HepG2 (cell line): ENCODE data around the gene GNAT3. TPM values are rescaled to one million over a fixed set of nuclear protein-coding genes. Genes with fewer than 3 reads are reported as not detected.

Experiments used
- ATAC-seq: fragments of 200-7000 bp; cut with Tn5 transposase; 3 replicates; pipeline ENCODE4 v1.9.1; 2020; ENCODE audit warnings: mild to moderate bottlenecking, moderate library complexity
- BruUV-seq: library from RNA; stranded (reverse); fragments of 400-500 nt; replicated peaks from 2 replicates; lab custom pipeline; 2021; lab: Mats Ljungman, UMichigan
- CTCF ChIA-PET: fragments of 300-600 bp; formaldehyde crosslinking; extraction: SDS; loops from one replicate; lab custom pipeline; 2021; ENCODE audit warnings: low total read pairs, inconsistent platforms, low intra/inter-chr PET ratio; lab: Yijun Ruan, JAX
- POLR2A ChIA-PET: fragments of 350-600 bp; sonication (Branson Sonifier 250); formaldehyde crosslinking; loops from one replicate; lab custom pipeline; 2020; ENCODE audit warnings: antibody characterized with exemption, inconsistent platforms; lab: Yijun Ruan, JAX
- DNase-seq: peaks from one replicate; pipeline ENCODE4 v3.0.0-alpha.2; 2015; ENCODE audit warnings: low spot score
- FAIRE-seq: peaks from 3 replicates; lab custom pipeline; 2011; peaks lifted over from hg19 to GRCh38; lab: Jason Lieb, UNC
- H2AFZ ChIP-seq: one replicate; pipeline ENCODE4 v1.6.1; 2011; ENCODE audit warnings: low read length, inconsistent platforms
- H3K27ac ChIP-seq: fragments of 300-600 bp; 3 replicates; pipeline ENCODE4 v1.8.0; 2011; ENCODE audit warnings: mixed run types, mild to moderate bottlenecking, mixed read lengths, low read length, inconsistent platforms; ENCODE audit not compliant: insufficient read depth; ENCODE audit errors: extremely low read length
- H3K27me3 ChIP-seq, 2 experiments: fragments of 200-600 bp in 1 of 2; 2 replicates in 1 of 2; 3 replicates in 1 of 2; pipeline versions ENCODE4 v1.6.0 to v1.8.0; 2011; ENCODE audit warnings: low read length in 2 of 2, mild to moderate bottlenecking in 2 of 2, moderate library complexity in 2 of 2, inconsistent platforms in 1 of 2; ENCODE audit not compliant: insufficient read depth in 2 of 2, control insufficient read depth in 1 of 2
- H3K36me3 ChIP-seq, 2 experiments: fragments of 200-600 bp in 1 of 2; replicated peaks in 1 of 2; 2 replicates in 1 of 2; 3 replicates in 1 of 2; pipeline versions ENCODE4 v1.5.1 to v1.8.0; 2011; ENCODE audit warnings: low read length in 2 of 2, inconsistent platforms in 1 of 2; ENCODE audit not compliant: insufficient read depth in 2 of 2, control insufficient read depth in 1 of 2
- H3K4me1 ChIP-seq: 2 replicates; pipeline ENCODE4 v1.5.1; 2012; ENCODE audit warnings: low read length, inconsistent platforms; ENCODE audit not compliant: insufficient read depth
- H3K4me2 ChIP-seq: 2 replicates; pipeline ENCODE4 v1.6.0; 2011; ENCODE audit warnings: low read depth, low read length, inconsistent platforms
- H3K4me3 ChIP-seq, 3 experiments: fragments of 200-600 bp in 1 of 3; sonication (generic), shearing (Covaris generic) in 1 of 3; replicated peaks in 1 of 3; 2 replicates each; pipeline ENCODE4 v1.5.1; 2011 to 2016; ENCODE audit warnings: low read length in 3 of 3, inconsistent platforms in 2 of 3, low read depth in 2 of 3, mild to moderate bottlenecking in 2 of 3, control low read depth in 1 of 3, mixed read lengths in 1 of 3; ENCODE audit not compliant: insufficient read depth in 1 of 3
- H3K79me2 ChIP-seq: one replicate; pipeline ENCODE4 v1.6.1; 2011; ENCODE audit warnings: low read length, inconsistent platforms; ENCODE audit not compliant: insufficient read depth
- H3K9ac ChIP-seq: 2 replicates; pipeline ENCODE4 v1.6.0; 2011; ENCODE audit warnings: mild to moderate bottlenecking, low read depth, low read length, inconsistent platforms; ENCODE audit not compliant: insufficient read depth
- H3K9me3 ChIP-seq: 2 replicates; pipeline ENCODE4 v1.5.1; 2012; ENCODE audit warnings: mild to moderate bottlenecking, low read length
- H4K20me1 ChIP-seq: 2 replicates; pipeline ENCODE4 v1.6.0; 2011; ENCODE audit warnings: inconsistent platforms, mild to moderate bottlenecking, low read length, moderate library complexity; ENCODE audit not compliant: insufficient read depth
- ELF3 ChIP-seq: IDR thresholded peaks from 2 replicates; pipeline ENCODE4 v1.6.1; 2016; ENCODE audit warnings: missing genetic modification reagents, missing compliant biosample characterization
- ELF4 ChIP-seq: sonication (generic); formaldehyde crosslinking; IDR thresholded peaks from 2 replicates; pipeline ENCODE4 v1.5.0; 2020; ENCODE audit warnings: missing genetic modification reagents, mild to moderate bottlenecking, moderate library complexity, borderline replicate concordance
- GTF2F1 ChIP-seq: fragments of 150-350 bp; IDR thresholded peaks from 2 replicates; pipeline ENCODE4 v1.6.1; 2014; ENCODE audit warnings: low read length
- LCORL ChIP-seq, 2 experiments: fragments of 450-650 bp in 1 of 2; sonication (generic) in 1 of 2; formaldehyde crosslinking in 1 of 2; IDR thresholded peaks; 2 replicates each; pipeline versions ENCODE4 v1.5.0 to v1.6.1; 2017 to 2020; ENCODE audit warnings: antibody characterized with exemption in 1 of 2, missing genetic modification reagents in 1 of 2
- NBN ChIP-seq: fragments of 450-650 bp; conservative IDR thresholded peaks from 2 replicates; pipeline ENCODE4 v1.6.1; 2017
- PRPF4 ChIP-seq: fragments of 200-400 bp; formaldehyde crosslinking; IDR thresholded peaks from 2 replicates; pipeline ENCODE4 v1.6.1; 2016; ENCODE audit warnings: low read length, low read depth; ENCODE audit not compliant: poor library complexity, severe bottlenecking
- RBM22 ChIP-seq: fragments of 200-400 bp; formaldehyde crosslinking; optimal IDR thresholded peaks from 2 replicates; pipeline ENCODE3; 2017; ENCODE audit warnings: mild to moderate bottlenecking, low read length, moderate library complexity
- TAF15 ChIP-seq: fragments of 200-400 bp; formaldehyde crosslinking; IDR thresholded peaks from one replicate; pipeline ENCODE4 v1.6.1; 2018; ENCODE audit warnings: mild to moderate bottlenecking, low read depth, low read length; ENCODE audit not compliant: poor library complexity, severe bottlenecking
- ZNF101 ChIP-seq: sonication (generic); formaldehyde crosslinking; IDR thresholded peaks from 2 replicates; pipeline ENCODE4 v1.4.0; 2020; ENCODE audit warnings: mild to moderate bottlenecking, low read depth, missing genetic modification reagents, borderline replicate concordance
- ZNF552 ChIP-seq: sonication (generic); formaldehyde crosslinking; IDR thresholded peaks from 2 replicates; pipeline ENCODE4 v1.9.0; 2022; ENCODE audit warnings: missing genetic modification reagents, mild to moderate bottlenecking, borderline replicate concordance
- ZNF713 ChIP-seq: sonication (generic); formaldehyde crosslinking; IDR thresholded peaks from 2 replicates; pipeline ENCODE4 v1.4.0; 2020; ENCODE audit warnings: mild to moderate bottlenecking, missing genetic modification reagents
- WGBS: methylation state at CpG from one replicate; pipeline ENCODE4 v1.1.6; 2017; ENCODE audit warnings: low lambda C conversion rate; 5-methylcytosine and 5-hydroxymethylcytosine counted together
- in situ Hi-C: cut with HindIII; loops from 2 replicates; pipeline ENCODE4 v1.10.0; 2017; ENCODE audit warnings: low pct_unique_long_range_greater_than_20kb; ENCODE audit not compliant: extremely low pct_ligation_motif_present
- intact Hi-C: fragments of 100-400 bp; cut with micrococcal nuclease; formaldehyde crosslinking; loops from one replicate; pipeline ENCODE4 v1.10.0; 2022; ENCODE audit not compliant: unreplicated experiment
- polyA plus RNA-seq, 8 experiments: library from polyadenylated mRNA; depleted of rRNA in 3 of 8; stranded (reverse) in 7 of 8; unstranded in 1 of 8; fragments of >200 nt; fragmentation: Illumina TruSeq in 4 of 8; extraction: Trizol in 4 of 8; gene quantifications; 2 replicates each; pipeline versions ENCODE4 v1.2.1 to v1.2.3, GENCODE V29; 2011 to 2016; ENCODE audit warnings: low read depth in 4 of 8, missing spikeins in 1 of 8, mixed read lengths in 1 of 8; ENCODE audit not compliant: insufficient read depth in 1 of 8
- total RNA-seq, 5 experiments: library from RNA; depleted of rRNA; stranded (reverse); fragments of >200 nt; fragmentation: Illumina TruSeq; extraction: Trizol; gene quantifications; 2 replicates each; pipeline ENCODE4 v1.2.3, GENCODE V29; 2016; ENCODE audit warnings: low read depth in 1 of 5
- TF ChIP-seq, protein P1 (sequence below): sonication (generic); formaldehyde crosslinking; IDR thresholded peaks from 2 replicates; pipeline ENCODE4 v1.4.0; 2020; ENCODE audit warnings: missing genetic modification reagents
- TF ChIP-seq, protein P2 (sequence below): IDR thresholded peaks from 2 replicates; pipeline ENCODE4 v1.6.1; 2016; ENCODE audit warnings: mild to moderate bottlenecking

Gene GNAT3
- total and polyA plus RNA-seq, 2 of the 13 experiments (the other 11 are each of a cell fraction or from before 2014, with no cell fraction given): not detected

DNA sequence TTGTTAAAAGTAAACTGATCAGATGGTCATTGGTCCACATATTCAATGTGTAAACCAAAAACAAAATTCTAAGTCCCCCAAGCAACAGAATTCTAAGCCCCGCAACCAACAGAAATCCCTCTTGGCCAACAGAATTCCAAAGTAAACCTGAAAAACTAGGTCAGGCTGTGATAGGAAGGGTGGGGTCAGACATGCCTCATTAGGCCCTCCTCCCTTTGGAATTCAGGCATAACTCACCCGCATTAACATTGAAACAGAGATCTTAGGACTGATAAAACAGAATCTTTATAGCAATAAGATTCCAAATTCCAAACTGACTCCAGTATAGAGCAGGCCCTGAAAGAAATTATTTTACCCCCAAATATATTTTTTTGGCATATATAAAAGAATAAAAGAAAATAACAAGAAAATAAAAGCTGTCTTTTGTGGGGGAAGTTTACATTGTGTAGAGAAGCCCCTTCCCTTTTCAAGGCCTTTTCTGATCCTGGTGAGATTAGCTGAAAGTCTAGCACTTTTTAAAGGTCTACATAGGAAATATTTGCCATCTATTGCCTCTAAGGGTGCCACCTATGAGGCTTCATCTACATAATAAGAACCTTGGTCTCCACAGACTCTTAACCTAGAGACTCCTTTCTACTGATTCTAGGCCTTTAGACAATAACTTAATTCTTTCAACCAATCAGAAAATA, 30.5 kb downstream of the GNAT3 start:
- no peak overlapping the region for H2AFZ ChIP-seq
- TF ChIP-seq, protein P1, sequence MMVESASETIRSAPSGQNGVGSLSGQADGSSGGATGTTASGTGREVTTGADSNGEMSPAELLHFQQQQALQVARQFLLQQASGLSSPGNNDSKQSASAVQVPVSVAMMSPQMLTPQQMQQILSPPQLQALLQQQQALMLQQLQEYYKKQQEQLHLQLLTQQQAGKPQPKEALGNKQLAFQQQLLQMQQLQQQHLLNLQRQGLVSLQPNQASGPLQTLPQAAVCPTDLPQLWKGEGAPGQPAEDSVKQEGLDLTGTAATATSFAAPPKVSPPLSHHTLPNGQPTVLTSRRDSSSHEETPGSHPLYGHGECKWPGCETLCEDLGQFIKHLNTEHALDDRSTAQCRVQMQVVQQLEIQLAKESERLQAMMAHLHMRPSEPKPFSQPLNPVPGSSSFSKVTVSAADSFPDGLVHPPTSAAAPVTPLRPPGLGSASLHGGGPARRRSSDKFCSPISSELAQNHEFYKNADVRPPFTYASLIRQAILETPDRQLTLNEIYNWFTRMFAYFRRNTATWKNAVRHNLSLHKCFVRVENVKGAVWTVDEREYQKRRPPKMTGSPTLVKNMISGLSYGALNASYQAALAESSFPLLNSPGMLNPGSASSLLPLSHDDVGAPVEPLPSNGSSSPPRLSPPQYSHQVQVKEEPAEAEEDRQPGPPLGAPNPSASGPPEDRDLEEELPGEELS (CRISPR knock-in tag): no peak
- no peak for TF ChIP-seq RBM22
- TF ChIP-seq, all 625 proteins: peak for 0
- 45% methylated on average over 2 of the region's 2 CpGs for WGBS
- H4K20me1 ChIP-seq: no peaks in the 10 kb centered on the region
- no TSS peak for BruUV-seq
- CTCF ChIA-PET: no interaction called here
- FAIRE-seq: no peak
- POLR2A ChIA-PET: no interaction called here
- H3K79me2 ChIP-seq: no peaks in the 10 kb centered on the region
- no peak overlapping the region for H3K4me2 ChIP-seq
- no peaks in the 10 kb centered on the region for H3K36me3 ChIP-seq
- in situ Hi-C loops (no loop called here), intact Hi-C loops (no loop called here)
- no peak overlapping the region for H3K9ac ChIP-seq
- no peak for DNase-seq
- no peak for ATAC-seq
- H3K9me3 ChIP-seq: no peaks in the 10 kb centered on the region
- no peaks in the 10 kb centered on the region for H3K4me1 ChIP-seq
- no peaks in the 10 kb centered on the region for H3K27me3 ChIP-seq
- H3K27ac ChIP-seq: no peak overlapping the region
- H3K4me3 ChIP-seq: no peak overlapping the region

DNA sequence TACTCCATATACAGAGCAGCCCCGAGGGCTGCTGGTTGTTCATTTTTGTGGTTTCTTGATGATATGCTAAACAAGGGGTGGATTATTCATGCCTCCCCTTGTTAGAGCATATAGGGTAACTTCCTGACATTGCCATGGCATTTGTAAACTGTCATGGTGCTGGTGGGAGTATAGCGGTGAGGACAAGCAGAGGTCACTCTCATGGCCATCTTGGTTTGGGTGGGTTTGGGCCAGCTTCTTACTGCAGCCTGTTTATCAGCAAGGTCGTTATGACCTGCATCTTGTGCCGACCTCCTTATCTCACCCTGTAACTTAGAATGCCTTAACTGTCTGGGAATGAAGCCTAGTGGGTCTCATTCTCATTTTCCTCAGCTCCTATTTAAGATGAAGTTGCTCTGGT, 31.3 kb downstream of the GNAT3 start:
- H2AFZ ChIP-seq: no peak overlapping the region
- CTCF ChIA-PET: no interaction called here
- no peaks in the 10 kb centered on the region for H3K9me3 ChIP-seq
- no peaks in the 10 kb centered on the region for H3K27me3 ChIP-seq
- no peak overlapping the region for H3K27ac ChIP-seq
- intact Hi-C loops (no loop called here), in situ Hi-C loops (no loop called here)
- DNase-seq (no peak), ATAC-seq (no peak), FAIRE-seq (no peak)
- POLR2A ChIA-PET: no interaction called here
- H3K36me3 ChIP-seq: no peaks in the 10 kb centered on the region
- H3K4me3 ChIP-seq: no peak overlapping the region
- no peak overlapping the region for H3K9ac ChIP-seq
- no peaks in the 10 kb centered on the region for H3K79me2 ChIP-seq
- no peaks in the 10 kb centered on the region for H3K4me1 ChIP-seq
- no peak overlapping the region for H3K4me2 ChIP-seq
- no TSS peak for BruUV-seq
- no peaks in the 10 kb centered on the region for H4K20me1 ChIP-seq
- 66% methylated on average over 3 of the region's 4 CpGs for WGBS
- TF ChIP-seq ZNF101 (no peak), LCORL (IDR thresholded peaks at IDR 0.05) (no peak), LCORL (CRISPR knock-in tag; IDR thresholded peaks at IDR 0.05) (no peak), ZNF552 (CRISPR knock-in tag) (no peak), TAF15 (no peak), PRPF4 (no peak), ELF4 (no peak), GTF2F1 (no peak), ZNF713 (CRISPR knock-in tag) (no peak), ELF3 (CRISPR knock-in tag) (no peak), NBN (no peak)
- TF ChIP-seq, protein P2, sequence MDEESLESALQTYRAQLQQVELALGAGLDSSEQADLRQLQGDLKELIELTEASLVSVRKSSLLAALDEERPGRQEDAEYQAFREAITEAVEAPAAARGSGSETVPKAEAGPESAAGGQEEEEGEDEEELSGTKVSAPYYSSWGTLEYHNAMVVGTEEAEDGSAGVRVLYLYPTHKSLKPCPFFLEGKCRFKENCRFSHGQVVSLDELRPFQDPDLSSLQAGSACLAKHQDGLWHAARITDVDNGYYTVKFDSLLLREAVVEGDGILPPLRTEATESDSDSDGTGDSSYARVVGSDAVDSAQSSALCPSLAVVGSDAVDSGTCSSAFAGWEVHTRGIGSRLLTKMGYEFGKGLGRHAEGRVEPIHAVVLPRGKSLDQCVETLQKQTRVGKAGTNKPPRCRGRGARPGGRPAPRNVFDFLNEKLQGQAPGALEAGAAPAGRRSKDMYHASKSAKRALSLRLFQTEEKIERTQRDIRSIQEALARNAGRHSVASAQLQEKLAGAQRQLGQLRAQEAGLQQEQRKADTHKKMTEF (CRISPR knock-in tag): no peak
